Skeletal muscle tissue (tissue), 4 donors: Measurements from ENCODE around the gene ARMC9. TPM values are rescaled to one million over a fixed set of nuclear protein-coding genes. Genes with fewer than 3 reads are reported as not detected.
"Not testable (repeated sequence)": the region's sequence is repeated elsewhere in the genome, so short reads cannot be mapped to it uniquely, and the experiment has no call there.

Source experiments
- H3K27ac ChIP-seq: one replicate; pipeline ENCODE4 v1.7.0; 2013; ENCODE audit warnings: mild to moderate bottlenecking, low read depth, low read length, inconsistent platforms
- H3K27me3 ChIP-seq, 3 donors: one replicate each; pipeline ENCODE4 v1.7.0; 2013; ENCODE audit warnings: low read length in 3 of 3; ENCODE audit not compliant: control insufficient read depth in 3 of 3, insufficient read depth in 3 of 3
- H3K36me3 ChIP-seq, 3 donors: one replicate each; pipeline ENCODE4 v1.7.0; 2013; ENCODE audit warnings: low read length in 3 of 3; ENCODE audit not compliant: control insufficient read depth in 3 of 3, insufficient read depth in 3 of 3
- H3K4me1 ChIP-seq, 3 donors: one replicate each; pipeline ENCODE4 v1.7.0; 2013; ENCODE audit warnings: low read length in 3 of 3, mild to moderate bottlenecking in 3 of 3; ENCODE audit not compliant: control insufficient read depth in 3 of 3, insufficient read depth in 3 of 3
- H3K4me3 ChIP-seq, 3 donors: one replicate each; pipeline ENCODE4 v1.7.0; 2013; ENCODE audit warnings: low read length in 3 of 3
- H3K9ac ChIP-seq, 3 donors: one replicate each; pipeline ENCODE4 v1.7.0; 2013; ENCODE audit warnings: low read length in 3 of 3, mild to moderate bottlenecking in 3 of 3, moderate library complexity in 2 of 3, low read depth in 1 of 3
- H3K9me3 ChIP-seq, 3 donors: one replicate each; pipeline ENCODE4 v1.7.0; 2013; ENCODE audit warnings: low read length in 3 of 3; ENCODE audit not compliant: control insufficient read depth in 3 of 3
- total RNA-seq: library from RNA; depleted of rRNA; stranded (reverse); fragments of >200 nt; gene quantifications from one replicate; pipeline ENCODE4 v1.2.3, GENCODE V29; 2014
- donor health status: Osteomylitis.

ARMC9 gene
- total RNA-seq, 1 donor from 2014 or later, result 6.8 TPM

DNA sequence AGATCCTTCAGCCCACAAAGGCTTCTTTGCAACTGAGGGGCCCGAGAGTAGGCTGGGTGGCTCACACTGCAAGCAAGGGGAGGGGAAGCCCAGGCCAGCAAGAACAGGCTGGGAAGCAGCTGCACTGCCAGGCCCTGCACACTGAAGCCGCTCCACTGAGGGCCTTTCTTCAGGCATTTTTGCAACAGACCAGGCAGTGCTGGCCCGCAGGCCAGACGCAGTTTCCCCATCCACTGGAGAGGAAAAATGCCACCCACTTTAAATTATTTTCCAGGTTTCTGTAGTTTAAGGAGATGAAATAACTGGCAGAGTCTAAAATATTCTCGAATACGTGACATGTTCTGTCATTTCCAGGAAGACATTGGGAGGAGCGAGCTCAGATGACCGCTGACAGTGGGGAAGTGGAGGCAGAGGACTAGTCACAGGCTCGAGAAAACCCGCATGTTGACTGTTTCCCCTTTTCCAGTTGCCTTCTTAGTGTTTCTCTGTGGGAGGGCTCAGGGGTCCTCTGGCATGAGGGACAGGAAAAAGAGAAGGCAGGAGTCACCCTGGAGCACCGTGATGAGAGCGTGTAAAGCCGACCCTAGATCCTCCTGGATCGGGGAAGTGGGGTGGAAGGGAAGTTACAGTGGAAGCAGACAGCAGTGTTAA, 143.8 kb downstream of the ARMC9 start:
- Histone ChIP-seq H3K27me3 (no peaks in the 10 kb centered on the region), H3K27ac (peak overlapping the region; percentile 54), H3K36me3 (no peaks in the 10 kb centered on the region), H3K9me3 (no peaks in the 10 kb centered on the region), H3K9ac (peak overlapping the region in 1 of 3 donors; percentile 14), H3K4me3 (no peak overlapping the region), H3K4me1 (no peaks in the 10 kb centered on the region)

DNA sequence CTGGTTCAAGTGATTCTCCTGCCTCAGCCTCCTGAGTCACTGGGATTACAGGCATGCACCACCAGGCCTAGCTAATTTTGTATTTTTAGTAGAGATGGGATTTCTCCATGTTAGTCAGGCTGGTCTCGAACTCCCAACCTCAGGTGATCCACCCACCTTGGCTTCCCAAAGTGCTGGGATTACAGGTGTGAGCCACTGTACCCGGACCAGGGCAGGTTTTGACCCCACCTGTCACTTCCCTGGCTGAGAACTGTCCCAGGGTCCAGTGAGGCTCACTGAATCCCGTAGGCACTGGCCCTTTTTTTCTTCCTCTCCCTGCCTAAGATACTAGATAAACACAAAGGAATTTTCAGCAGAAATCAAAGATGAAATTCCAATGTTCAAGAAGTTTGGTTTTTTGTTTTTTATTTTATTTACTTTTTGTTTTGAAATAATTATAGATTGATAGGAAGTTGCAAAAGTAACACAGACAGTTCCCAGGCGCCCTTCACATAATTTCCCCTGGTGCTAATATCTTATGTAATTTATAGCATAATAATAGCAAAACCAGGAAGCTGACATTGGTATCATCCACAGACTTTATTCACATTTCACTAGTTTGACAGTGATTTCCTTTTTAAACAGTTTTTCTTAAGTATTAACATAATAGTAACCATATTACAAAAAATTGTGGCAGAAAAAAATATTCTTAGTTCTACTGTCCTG, 144.7 kb downstream of the ARMC9 start:
- Histone ChIP-seq H3K27me3 (no peaks in the 10 kb centered on the region), H3K36me3 (no peaks in the 10 kb centered on the region), H3K27ac (peak overlapping the region; percentile 54), H3K9me3 (no peaks in the 10 kb centered on the region), H3K9ac (no peak overlapping the region), H3K4me3 (no peak overlapping the region), H3K4me1 (no peaks in the 10 kb centered on the region)

DNA sequence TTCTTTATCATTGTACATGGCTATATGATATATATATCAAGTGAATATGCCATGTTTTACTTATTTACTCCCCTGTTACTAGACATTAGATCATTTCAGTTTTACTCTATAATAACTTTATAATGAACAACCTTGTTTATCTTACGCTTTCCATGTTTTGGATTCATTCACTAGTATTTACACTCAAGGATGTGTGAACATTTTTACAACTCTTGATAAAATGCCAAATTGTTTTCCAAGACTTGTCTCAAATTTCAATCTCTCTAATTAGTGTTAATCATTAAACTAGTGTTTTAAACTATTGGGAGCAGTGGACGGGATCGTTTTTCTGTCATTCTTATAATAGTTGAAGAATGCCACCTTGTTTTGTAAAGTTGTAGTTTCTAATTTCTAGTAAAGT, 145.6 kb downstream of the ARMC9 start:
- no peaks in the 10 kb centered on the region for H3K4me1 ChIP-seq
- H3K4me3 ChIP-seq, result no peak overlapping the region
- H3K9me3 ChIP-seq, result no peaks in the 10 kb centered on the region
- no peak overlapping the region for H3K9ac ChIP-seq
- no peaks in the 10 kb centered on the region for H3K36me3 ChIP-seq
- no peaks in the 10 kb centered on the region for H3K27me3 ChIP-seq
- H3K27ac ChIP-seq, result no peak overlapping the region

DNA sequence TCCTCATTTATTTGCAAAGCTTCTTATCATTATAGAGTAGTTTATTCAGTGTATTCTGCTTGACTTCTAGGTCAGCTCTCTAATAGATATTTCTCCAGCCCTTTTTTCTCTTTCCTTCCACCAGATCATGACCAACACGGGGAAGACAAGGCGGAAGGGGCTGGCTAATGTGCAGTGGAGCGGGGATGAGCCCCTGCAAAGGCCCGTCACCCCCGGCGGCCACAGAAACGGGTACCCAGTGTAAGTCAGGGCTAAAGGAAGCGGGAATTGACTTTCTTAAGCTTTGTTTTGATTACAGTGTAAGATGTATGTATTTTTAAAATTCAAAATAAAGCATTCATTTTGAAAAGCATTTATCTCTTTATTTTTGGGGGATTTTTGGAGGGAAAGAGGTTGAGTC, 146.4 kb downstream of the ARMC9 start:
- Histone ChIP-seq H3K36me3 (no peaks in the 10 kb centered on the region), H3K27ac (no peak overlapping the region), H3K9ac (no peak overlapping the region), H3K4me3 (no peak overlapping the region), H3K4me1 (no peaks in the 10 kb centered on the region), H3K9me3 (no peaks in the 10 kb centered on the region), H3K27me3 (no peaks in the 10 kb centered on the region)

DNA sequence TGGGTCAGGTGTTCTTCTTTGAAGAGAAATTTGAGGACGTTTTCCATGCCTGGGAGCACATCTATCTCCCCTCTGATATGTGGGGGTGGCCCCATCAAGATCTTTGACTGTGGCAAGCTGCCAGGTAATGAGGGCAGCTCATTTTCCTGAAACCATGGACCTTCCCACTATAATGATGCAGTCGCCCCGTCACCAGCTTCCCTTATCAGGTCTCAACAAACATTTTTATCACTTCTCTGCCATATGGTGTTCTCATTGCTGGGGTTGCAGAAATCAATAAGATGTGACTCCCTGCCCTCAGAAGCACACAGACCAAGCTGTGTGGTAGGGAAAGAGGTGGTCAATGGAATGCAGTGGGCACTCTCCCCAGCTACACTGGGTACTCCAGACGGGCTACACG, 148.7 kb downstream of the ARMC9 start:
- Histone ChIP-seq H3K27me3 (no peaks in the 10 kb centered on the region), H3K4me1 (no peaks in the 10 kb centered on the region), H3K36me3 (no peaks in the 10 kb centered on the region), H3K4me3 (no peak overlapping the region), H3K9me3 (no peaks in the 10 kb centered on the region), H3K9ac (no peak overlapping the region), H3K27ac (no peak overlapping the region)

DNA sequence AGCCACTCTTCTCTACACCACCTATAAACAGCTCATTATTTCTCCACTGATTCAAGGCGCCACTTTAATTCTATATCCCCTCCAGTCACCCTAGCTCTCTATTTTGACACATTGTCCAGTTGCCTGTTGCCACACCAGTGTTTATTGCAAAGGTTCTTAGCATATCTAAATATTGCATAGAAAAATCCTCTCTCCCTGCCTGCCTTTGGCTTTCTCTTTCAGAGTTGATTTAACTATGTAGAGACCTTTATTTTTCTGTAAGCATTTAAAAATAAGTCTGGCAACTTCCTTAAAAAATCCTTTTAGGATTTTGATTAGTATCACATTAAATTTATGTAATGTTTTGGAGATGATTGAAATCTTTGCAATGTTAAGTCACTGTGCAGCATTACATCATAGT, 149.2 kb downstream of the ARMC9 start:
- Histone ChIP-seq H3K36me3 (no peaks in the 10 kb centered on the region), H3K4me1 (no peaks in the 10 kb centered on the region), H3K9ac (no peak overlapping the region)

DNA sequence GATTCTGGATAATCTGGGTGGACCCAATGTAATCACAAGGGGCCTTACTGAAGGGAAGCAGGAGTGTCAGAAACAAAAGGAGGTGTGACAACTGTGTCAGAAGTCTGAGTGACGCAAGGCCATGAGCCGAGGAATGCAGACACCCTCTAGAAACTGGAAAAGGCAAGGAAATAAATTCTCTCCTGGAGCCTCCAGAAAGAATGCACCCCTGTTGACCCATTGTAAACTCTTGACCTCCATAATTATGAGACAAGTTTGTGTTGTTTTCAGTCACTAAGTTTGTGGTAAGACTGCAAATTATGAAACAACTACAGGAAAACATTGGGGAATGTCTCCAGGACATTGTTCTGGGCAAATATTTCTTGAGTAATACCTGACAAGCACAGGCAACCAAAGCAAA, 149.7 kb downstream of the ARMC9 start:
- Histone ChIP-seq H3K9me3 (no peaks in the 10 kb centered on the region), H3K4me1 (no peaks in the 10 kb centered on the region), H3K27ac (no peak overlapping the region), H3K36me3 (no peaks in the 10 kb centered on the region), H3K4me3 (no peak overlapping the region), H3K9ac (no peak overlapping the region), H3K27me3 (no peaks in the 10 kb centered on the region)

More for the DNA sequence above, 149.2 kb downstream of the ARMC9 start:
- no peaks in the 10 kb centered on the region for H3K9me3 ChIP-seq
- H3K27me3 ChIP-seq, result no peaks in the 10 kb centered on the region
- no peak overlapping the region for H3K27ac ChIP-seq
- no peak overlapping the region for H3K4me3 ChIP-seq

DNA sequence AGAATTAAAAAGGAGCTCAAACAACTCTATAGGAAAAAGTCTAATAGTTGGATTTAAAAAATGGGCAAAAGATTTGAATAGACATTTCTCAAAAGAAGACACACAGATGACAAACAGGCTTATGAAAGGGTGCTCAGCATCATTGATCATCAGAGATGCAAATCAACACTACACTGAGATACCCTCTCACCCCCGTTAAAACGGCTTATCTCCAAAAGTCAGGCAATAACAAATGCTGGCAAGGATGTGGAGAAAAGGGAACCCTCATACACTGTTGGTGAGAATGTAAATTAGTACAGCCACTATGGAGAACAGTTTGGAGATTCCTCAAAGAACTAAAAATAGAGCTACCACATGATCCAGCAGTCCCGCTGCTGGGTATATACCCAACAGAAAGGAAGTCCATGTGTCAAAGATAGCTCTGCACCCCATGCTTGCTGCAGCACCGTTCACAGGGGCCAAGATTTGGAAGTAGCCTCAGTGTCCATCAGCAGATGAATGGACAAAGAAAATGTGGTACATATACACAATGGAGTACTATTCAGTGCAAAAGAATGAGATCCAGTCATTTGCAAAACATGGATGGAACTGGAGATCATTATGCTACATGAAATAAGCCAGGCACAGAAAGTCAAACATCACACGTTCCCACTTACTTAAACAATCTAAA, 150.4 kb downstream of the ARMC9 start:
- Histone ChIP-seq H3K27me3 (no peaks in the 10 kb centered on the region), H3K4me1 (no peaks in the 10 kb centered on the region), H3K27ac (no peak overlapping the region), H3K4me3 (no peak overlapping the region), H3K9ac (no peak overlapping the region), H3K9me3 (no peaks in the 10 kb centered on the region), H3K36me3 (no peaks in the 10 kb centered on the region)

DNA sequence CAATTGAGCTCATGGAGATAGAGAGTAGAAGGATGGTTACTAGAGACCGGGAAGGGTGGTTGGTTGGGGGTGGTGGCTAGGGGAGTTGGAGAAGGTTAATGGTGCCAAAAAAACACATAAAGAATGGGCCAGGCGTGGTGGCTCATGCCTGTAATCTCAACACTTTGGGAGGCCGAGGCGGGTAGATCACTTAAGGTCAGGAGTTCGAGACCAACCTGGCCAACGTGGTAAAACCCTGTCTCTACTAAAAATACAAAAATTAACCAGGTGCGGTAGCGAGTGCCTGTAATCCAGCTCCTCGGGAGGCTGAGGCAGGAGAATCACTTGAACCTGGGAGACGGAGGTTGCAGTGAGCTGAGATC, 150.9 kb downstream of the ARMC9 start:
- H3K36me3 ChIP-seq, H3K4me1 ChIP-seq, H3K4me3 ChIP-seq, H3K27ac ChIP-seq, H3K9ac ChIP-seq, H3K27me3 ChIP-seq, H3K9me3 ChIP-seq: not testable (repeated sequence)

DNA sequence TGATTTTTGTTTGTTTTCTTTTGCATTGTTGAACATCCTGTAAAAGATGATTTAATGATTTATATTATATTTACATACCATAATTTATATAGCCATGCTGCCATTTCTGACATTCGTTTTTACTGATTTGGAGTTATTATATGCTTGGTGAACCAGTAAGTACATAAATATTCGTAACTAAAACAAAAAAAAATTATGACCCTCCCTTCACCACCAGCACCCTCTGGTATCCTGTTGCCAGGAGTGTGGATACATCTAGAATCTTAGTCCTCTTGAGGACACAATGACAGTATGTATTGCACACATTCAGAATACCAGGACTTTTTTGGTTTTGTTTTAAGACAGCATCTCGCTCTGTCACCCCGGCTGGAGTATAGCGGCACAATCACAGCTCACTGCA, 153.2 kb downstream of the ARMC9 start:
- Histone ChIP-seq H3K9ac (no peak overlapping the region), H3K9me3 (no peaks in the 10 kb centered on the region), H3K27me3 (no peaks in the 10 kb centered on the region), H3K36me3 (no peaks in the 10 kb centered on the region), H3K27ac (no peak overlapping the region), H3K4me3 (no peak overlapping the region), H3K4me1 (no peaks in the 10 kb centered on the region)
